ENCODE data around the gene LYSMD4.

GRCh38 chr15:99722406-99722805 is 10.8 kb downstream of the LYSMD4 start:
- TF ChIP-seq, protein P1, sequence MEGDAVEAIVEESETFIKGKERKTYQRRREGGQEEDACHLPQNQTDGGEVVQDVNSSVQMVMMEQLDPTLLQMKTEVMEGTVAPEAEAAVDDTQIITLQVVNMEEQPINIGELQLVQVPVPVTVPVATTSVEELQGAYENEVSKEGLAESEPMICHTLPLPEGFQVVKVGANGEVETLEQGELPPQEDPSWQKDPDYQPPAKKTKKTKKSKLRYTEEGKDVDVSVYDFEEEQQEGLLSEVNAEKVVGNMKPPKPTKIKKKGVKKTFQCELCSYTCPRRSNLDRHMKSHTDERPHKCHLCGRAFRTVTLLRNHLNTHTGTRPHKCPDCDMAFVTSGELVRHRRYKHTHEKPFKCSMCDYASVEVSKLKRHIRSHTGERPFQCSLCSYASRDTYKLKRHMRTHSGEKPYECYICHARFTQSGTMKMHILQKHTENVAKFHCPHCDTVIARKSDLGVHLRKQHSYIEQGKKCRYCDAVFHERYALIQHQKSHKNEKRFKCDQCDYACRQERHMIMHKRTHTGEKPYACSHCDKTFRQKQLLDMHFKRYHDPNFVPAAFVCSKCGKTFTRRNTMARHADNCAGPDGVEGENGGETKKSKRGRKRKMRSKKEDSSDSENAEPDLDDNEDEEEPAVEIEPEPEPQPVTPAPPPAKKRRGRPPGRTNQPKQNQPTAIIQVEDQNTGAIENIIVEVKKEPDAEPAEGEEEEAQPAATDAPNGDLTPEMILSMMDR (IDR thresholded peaks at IDR 0.05) = no peak
- TF ChIP-seq EZH2 (IDR thresholded peaks at IDR 0.05; ENCODE audit: borderline replicate concordance, insufficient read depth, low read depth, low read length, poor library complexity, severe bottlenecking) = no peak
